T1000 (cell line): ENCODE measurements around the gene ILK.

ENCODE experiments used
- DNase-seq: peaks from one replicate; lab custom pipeline; 2025; ENCODE audit warnings: mixed read lengths; lab: John Stamatoyannopoulos, UW

The ILK gene

GRCh38 chr11:6606471-6607189, 3.1 kb downstream of the ILK start:
- DNase-seq: peak; percentile 70

DNA sequence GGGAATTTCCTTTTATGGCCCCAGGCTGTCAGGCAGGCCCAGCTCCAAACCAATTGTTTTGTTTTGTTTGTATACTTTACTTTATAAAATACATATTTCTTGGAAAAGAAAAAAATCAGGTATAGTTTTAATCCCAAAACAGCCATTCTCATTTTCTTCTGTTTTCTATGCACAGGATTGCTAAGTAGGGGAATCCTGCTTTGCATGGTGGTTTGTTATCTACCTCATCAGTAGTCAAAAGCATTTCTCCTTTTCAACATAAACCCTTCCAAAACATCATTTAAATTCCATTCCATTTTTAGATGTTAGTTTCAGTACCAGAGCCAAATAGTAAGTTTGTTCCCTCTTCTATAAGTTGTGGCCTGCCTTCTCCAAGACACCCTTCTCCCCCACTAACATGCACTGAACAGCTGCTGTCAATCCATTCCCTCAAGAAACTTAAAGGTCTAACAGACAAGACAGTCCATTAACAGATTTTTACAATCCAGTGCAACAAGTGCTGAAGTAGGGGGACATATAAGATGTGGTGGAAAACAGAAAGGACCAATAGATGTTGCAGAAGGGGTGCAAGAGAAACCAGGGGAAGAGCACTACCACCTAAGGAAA, 3.7 kb downstream of the ILK start:
- no peak for DNase-seq

DNA sequence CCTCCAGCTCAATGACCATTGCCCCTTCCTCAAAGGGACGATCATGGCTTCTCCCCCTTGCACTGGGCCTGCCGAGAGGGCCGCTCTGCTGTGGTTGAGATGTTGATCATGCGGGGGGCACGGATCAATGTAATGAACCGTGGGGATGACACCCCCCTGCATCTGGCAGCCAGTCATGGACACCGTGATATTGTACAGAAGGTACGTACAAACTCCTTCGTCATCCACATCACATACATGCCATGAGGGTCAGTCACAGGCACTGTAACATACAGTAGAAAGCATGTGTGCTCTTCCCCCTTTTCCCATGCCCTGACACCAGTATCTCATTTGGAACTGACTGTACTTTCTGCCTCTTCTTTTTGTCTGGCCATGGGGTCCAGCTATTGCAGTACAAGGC, 4.4 kb downstream of the ILK start:
- no peak for DNase-seq

- DNase-seq: no peak
Observed at GRCh38 chr11:6608726-6609501, 5.3 kb downstream of the ILK start.

GRCh38 chr11:6609502-6610015, 6.0 kb downstream of the ILK start:
- DNase-seq: no peak

DNA sequence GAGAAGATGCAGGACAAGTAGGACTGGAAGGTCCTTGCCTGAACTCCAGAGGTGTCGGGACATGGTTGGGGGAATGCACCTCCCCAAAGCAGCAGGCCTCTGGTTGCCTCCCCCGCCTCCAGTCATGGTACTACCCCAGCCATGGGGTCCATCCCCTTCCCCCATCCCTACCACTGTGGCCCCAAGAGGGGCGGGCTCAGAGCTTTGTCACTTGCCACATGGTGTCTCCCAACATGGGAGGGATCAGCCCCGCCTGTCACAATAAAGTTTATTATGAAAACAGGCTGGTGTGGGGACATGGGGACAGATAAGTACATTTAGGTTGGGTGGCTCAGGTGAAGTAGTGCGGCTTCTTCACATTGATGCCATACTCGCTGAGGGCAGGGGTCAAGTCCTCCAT, 7.0 kb downstream of the ILK start:
- no peak for DNase-seq

GRCh38 chr11:6611092-6611962, 7.8 kb downstream of the ILK start:
- no peak for DNase-seq

- DNase-seq: no peak
Observed at GRCh38 chr11:6611963-6612212, 8.3 kb downstream of the ILK start.

GRCh38 chr11:6612213-6613041, 8.9 kb downstream of the ILK start, which contains the start of gene TAF10:
TAF10 (minus strand) TSS chr11:6612216; CDS start chr11:6612189, 27 bp downstream.
- DNase-seq: peak; percentile 73

GRCh38 chr11:6613496-6613895, 9.9 kb downstream of the ILK start:
- no peak for DNase-seq

DNA sequence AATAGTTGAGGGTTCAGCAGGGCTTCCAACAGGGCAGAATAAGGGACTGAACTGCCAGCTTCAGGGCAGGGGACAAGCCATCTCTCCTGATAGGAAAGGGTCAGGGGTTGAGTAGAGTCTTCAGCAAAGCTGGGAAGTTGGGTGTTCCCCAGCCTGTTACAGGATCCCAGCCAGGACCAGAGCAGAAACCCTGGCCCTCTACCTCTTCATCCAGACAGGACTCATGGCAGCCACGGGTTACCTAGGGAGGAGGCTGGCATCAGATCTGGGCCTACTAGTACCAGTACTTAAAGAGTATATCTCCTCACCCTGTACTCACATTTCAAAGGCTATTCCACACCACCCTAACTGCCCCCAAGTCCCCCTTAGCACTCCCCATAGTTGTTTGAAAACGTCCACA, 10.9 kb downstream of the ILK start:
- no peak for DNase-seq

DNA sequence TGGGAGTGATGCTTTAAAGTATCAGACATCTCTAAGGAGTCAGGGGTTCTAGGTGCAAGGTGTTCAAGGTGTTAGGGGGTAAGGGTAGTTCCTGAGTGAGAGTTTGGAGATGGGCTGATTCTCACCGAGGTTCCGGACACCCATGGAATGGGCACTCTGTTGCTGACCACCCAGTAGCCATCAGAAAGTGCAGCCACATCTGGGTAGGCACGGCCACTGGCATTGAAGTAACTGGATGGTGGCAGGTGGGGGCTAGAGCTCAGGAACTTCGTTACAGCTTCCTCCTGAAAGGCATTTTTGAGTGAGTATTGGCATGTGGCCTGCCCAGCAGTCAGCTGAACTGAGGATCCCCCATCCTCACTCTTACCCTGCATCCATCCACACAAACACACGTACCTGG, 11.5 kb downstream of the ILK start:
- DNase-seq: no peak

DNA sequence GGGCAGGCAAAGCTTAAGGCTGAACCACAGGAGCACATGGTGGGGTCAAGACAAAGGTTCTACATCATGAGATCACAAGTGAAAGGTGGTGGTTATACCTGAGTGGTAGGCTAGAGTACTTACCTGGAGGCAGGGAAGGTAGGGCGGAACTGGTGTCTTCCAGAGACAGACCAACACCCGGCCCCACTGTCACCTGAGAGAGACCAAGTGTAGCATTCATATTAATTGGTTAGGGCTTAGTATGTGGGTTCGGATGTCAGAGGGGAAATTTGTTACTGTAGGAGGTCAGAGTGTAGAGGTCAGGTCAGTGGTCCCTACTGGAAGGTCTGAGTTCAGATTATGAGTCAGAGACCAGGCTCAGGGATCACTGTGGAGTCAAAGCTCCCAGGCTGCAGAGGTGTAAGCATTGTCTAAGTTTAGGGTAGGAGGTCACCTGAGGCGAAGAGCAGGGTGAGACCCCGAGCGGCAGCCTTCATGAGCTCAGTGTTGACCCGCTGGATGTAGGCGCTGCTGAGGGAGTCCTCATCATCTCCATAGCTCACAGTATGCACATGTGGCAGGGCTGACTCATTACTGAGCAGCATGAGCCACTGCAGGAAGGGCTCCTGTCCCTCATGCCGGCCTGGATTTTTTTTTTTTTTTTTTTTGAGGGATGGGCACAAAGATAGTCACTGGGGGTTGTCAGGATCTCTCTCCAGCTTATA, 12.5 kb downstream of the ILK start:
- DNase-seq: no peak

GRCh38 chr11:6616596-6617250, 13.1 kb downstream of the ILK start:
- DNase-seq: no peak

DNA sequence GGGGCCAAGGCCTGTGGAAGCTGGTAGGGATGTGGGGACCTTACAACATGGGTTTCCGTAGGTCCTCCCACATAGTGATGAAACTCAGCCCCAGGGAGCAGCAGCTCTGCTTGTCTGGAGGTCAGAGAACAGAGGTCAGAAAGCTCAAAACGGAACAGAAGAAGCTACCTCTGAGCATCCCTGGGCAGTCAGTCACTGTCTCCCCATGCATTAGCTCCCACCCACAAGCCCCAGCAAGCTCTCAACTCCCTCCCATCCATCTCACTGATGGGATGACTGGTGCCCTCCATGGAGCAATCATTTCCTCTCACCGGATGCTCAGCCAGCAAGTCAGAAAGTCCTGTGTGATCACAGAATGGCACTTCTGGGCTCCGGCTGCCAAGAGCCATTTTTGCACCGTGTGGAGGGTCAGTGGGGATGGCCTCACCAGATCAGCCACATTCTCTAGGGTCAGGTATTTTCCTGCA, 13.8 kb downstream of the ILK start:
- DNase-seq: no peak

- DNase-seq: no peak
Observed at GRCh38 chr11:6618117-6619003, 14.8 kb downstream of the ILK start.

DNA sequence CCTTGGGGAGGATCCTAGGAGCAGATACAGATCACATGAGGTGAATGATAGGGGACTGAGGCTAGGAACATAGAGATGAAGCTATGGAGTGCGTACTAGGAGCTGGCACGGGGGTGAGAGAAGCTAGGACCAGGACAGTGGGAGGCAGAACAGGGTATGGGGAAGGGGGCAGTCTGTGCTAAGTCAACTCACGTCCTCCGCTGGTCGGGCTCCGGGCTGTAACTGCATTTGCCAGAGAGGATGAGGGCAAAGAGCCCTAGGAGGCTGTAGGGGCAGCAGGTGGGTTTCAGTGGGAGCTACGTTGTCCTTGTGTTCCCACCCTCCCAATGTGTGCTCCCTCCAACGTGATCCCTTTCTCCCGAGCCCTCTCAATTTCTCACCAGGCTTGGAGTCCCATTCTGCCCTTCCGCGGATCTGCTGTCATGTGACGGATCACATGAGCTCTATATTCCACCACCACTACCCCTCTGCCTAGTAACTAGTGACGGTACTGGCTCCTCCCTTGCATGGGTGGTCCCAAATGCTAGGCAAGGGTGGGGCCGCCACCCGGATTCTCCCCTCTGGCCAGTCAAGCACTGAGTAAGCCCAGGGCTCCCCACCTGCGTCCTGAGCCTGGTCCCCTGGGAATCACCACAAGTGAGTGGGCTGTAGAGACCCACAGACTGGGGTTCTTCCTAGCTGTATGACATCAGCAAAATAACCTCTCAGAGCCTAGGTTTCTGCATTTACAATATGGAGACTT, 15.6 kb downstream of the ILK start, which contains the start of gene TPP1:
Gene TPP1, minus strand, starts transcription at position 419 of the 742 bp plus-strand sequence. Its CDS starts 22 bp downstream, at position 397.
- DNase-seq: peak; percentile 77

DNA sequence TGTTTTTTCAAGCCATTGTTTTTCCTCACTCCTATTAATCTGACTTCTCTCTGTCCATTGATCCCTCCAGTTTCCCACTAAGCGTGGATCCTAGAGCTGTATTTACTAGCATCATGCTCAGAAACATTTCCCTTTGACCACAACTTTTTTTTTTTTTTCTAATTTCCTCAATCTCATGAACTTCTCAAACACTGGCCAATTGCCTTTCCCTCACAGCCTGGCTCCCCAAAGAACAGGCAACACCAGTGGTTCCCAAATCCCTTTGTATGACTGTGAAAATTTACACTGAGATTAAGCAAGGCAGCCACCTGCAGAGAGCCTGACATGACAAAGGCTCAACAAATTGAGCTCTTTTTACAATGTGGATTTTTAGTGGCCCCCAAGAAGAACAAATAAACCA, 17.1 kb downstream of the ILK start:
- DNase-seq: no peak
